CD14-positive monocyte (primary cell): ENCODE results near the gene DYNC1LI1. TPM values are rescaled to one million over a fixed set of nuclear protein-coding genes. Genes with fewer than 3 reads are reported as not detected.

Experiments used
- DNase-seq, 3 donors: peaks; one replicate each; pipeline ENCODE4 v3.0.0-alpha.2; 2011 to 2022
- H2AFZ ChIP-seq: 2 replicates; pipeline ENCODE4 v1.6.0; 2012; ENCODE audit warnings: mild to moderate bottlenecking, low read depth, low read length, inconsistent platforms; ENCODE audit not compliant: insufficient read depth, poor library complexity, severe bottlenecking
- H3K27ac ChIP-seq, 2 donors: 1 replicate in 1 of 2; 2 replicates in 1 of 2; pipeline ENCODE4 v1.5.1; 2012 to 2013; ENCODE audit warnings: low read length in 2 of 2, control low read depth in 1 of 2, inconsistent platforms in 1 of 2, low read depth in 1 of 2, mild to moderate bottlenecking in 1 of 2
- H3K27me3 ChIP-seq, 2 donors: one replicate each; pipeline versions ENCODE4 v1.6.0 to v1.6.1; 2011 to 2013; ENCODE audit warnings: low read length in 2 of 2; ENCODE audit not compliant: control insufficient read depth in 2 of 2, insufficient read depth in 2 of 2
- H3K36me3 ChIP-seq, 2 donors: replicated peaks in 1 of 2; 1 replicate in 1 of 2; 2 replicates in 1 of 2; pipeline versions ENCODE4 v1.5.1 to v1.6.1; 2012 to 2013; ENCODE audit warnings: low read length in 2 of 2, control low read depth in 1 of 2, inconsistent platforms in 1 of 2, mild to moderate bottlenecking in 1 of 2; ENCODE audit not compliant: insufficient read depth in 2 of 2, control insufficient read depth in 1 of 2
- H3K4me1 ChIP-seq, 2 donors: 1 replicate in 1 of 2; 2 replicates in 1 of 2; pipeline versions ENCODE4 v1.5.1 to v1.6.1; 2012 to 2013; ENCODE audit warnings: low read length in 2 of 2, control low read depth in 1 of 2, inconsistent platforms in 1 of 2, mild to moderate bottlenecking in 1 of 2, moderate library complexity in 1 of 2; ENCODE audit not compliant: insufficient read depth in 2 of 2, control insufficient read depth in 1 of 2
- H3K4me2 ChIP-seq: replicated peaks from 2 replicates; pipeline ENCODE3; 2012; ENCODE audit warnings: low read length, moderate library complexity, mild to moderate bottlenecking; ENCODE audit not compliant: poor library complexity, severe bottlenecking; ENCODE audit errors: extremely low read depth
- H3K4me3 ChIP-seq, 3 experiments: fragments of 200-600 bp in 1 of 3; sonication (generic) in 1 of 3; replicated peaks in 1 of 3; 1 replicate in 2 of 3; 2 replicates in 1 of 3; pipeline ENCODE4 v1.5.1; 2011 to 2013; ENCODE audit warnings: low read length in 3 of 3, mild to moderate bottlenecking in 3 of 3, control low read depth in 2 of 3, low read depth in 2 of 3, inconsistent platforms in 1 of 3, moderate library complexity in 1 of 3
- H3K79me2 ChIP-seq: 2 replicates; pipeline ENCODE4 v1.6.0; 2012; ENCODE audit warnings: mild to moderate bottlenecking, control low read depth, inconsistent platforms, low read length, moderate library complexity; ENCODE audit not compliant: insufficient read depth
- H3K9ac ChIP-seq: 2 replicates; pipeline ENCODE4 v1.6.0; 2017; ENCODE audit warnings: low read length, mild to moderate bottlenecking; ENCODE audit not compliant: insufficient read depth, poor library complexity, severe bottlenecking
- H3K9me3 ChIP-seq, 2 donors: replicated peaks in 1 of 2; 1 replicate in 1 of 2; 2 replicates in 1 of 2; pipeline versions ENCODE4 v1.5.1 to v1.6.1; 2012 to 2013; ENCODE audit warnings: low read length in 2 of 2, control low read depth in 1 of 2; ENCODE audit not compliant: control insufficient read depth in 1 of 2, insufficient read depth in 1 of 2
- H4K20me1 ChIP-seq: 2 replicates; pipeline ENCODE4 v1.6.0; 2012; ENCODE audit warnings: mild to moderate bottlenecking, low read length, control low read depth, moderate library complexity; ENCODE audit not compliant: insufficient read depth
- H3K27ac Mint-ChIP-seq, 7 donors: one replicate each; pipeline ENCODE4 v1.8.0; 2020; ENCODE audit warnings: mild to moderate bottlenecking in 7 of 7, mixed read lengths in 7 of 7, moderate library complexity in 6 of 7, inconsistent platforms in 2 of 7
- H3K27me3 Mint-ChIP-seq, 3 donors: one replicate each; pipeline ENCODE4 v1.8.0; 2021 to 2022; ENCODE audit warnings: low read depth in 3 of 3, mild to moderate bottlenecking in 3 of 3, mixed read lengths in 3 of 3, moderate library complexity in 3 of 3, inconsistent platforms in 1 of 3
- H3K36me3 Mint-ChIP-seq, 2 donors: one replicate each; pipeline ENCODE4 v1.8.0; 2020; ENCODE audit warnings: mixed read lengths in 2 of 2, inconsistent platforms in 1 of 2, mild to moderate bottlenecking in 1 of 2
- H3K4me1 Mint-ChIP-seq: one replicate; pipeline ENCODE4 v1.8.0; 2020; ENCODE audit warnings: mild to moderate bottlenecking, mixed read lengths
- H3K4me3 Mint-ChIP-seq, 2 donors: one replicate each; pipeline ENCODE4 v1.8.0; 2020; ENCODE audit warnings: mild to moderate bottlenecking in 2 of 2, mixed read lengths in 2 of 2, moderate library complexity in 1 of 2
- H3K9me3 Mint-ChIP-seq, 7 donors: one replicate each; pipeline ENCODE4 v1.8.0; 2020 to 2022; ENCODE audit warnings: mixed read lengths in 7 of 7, mild to moderate bottlenecking in 6 of 7, moderate library complexity in 6 of 7, inconsistent platforms in 2 of 7
- CTCF ChIP-seq: fragments of 200-600 bp; IDR thresholded peaks from one replicate; pipeline ENCODE4 v1.8.0; 2022; ENCODE audit warnings: antibody characterized with exemption, mild to moderate bottlenecking
- WGBS: methylation state at CpG from one replicate; pipeline ENCODE4 v1.1.5; 2013; ENCODE audit warnings: missing lambda C conversion rate; ENCODE audit not compliant: insufficient coverage; 5-methylcytosine and 5-hydroxymethylcytosine counted together
- intact Hi-C, 2 donors: fragments of 100-400 bp; cut with micrococcal nuclease; formaldehyde crosslinking; loops; one replicate each; pipeline versions ENCODE4 v1.15.0 to v1.15.1; 2023
- polyA plus RNA-seq, 3 donors: library from polyadenylated mRNA; depleted of rRNA in 1 of 3; unstranded in 2 of 3; stranded (reverse) in 1 of 3; fragments of 300-500 nt in 2 of 3; fragments of >200 nt in 1 of 3; fragmentation: Illumina TruSeq in 2 of 3; gene quantifications; 1 replicate in 2 of 3; 2 replicates in 1 of 3; pipeline ENCODE4 v1.2.3, GENCODE V29; 2012 to 2021

Gene DYNC1LI1
- polyA plus RNA-seq, 3 donors = 23.5 to 50.1 (median 46.8) TPM

DNA sequence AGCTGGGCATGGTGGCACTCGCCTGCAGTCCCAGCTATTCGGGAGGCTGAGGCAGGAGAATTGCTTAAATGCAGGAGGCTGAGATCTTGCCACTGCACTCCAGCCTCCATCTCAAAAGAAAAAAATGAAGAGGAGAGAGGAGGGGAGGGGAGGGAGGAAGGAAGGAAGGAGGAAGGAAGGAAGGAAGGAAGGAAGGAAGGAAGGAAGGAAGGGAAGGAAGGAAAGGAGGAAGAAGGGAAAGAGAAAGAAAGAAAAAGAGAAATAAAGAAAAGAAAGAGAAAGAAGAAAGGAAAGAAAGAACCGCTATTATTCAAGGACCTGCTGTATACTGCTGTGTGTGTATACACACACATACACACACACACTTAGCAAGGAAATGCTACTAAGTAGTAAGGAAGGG is 35.6 kb upstream of the DYNC1LI1 start:
- H3K4me3 Mint-ChIP-seq = no peak overlapping the region

DNA sequence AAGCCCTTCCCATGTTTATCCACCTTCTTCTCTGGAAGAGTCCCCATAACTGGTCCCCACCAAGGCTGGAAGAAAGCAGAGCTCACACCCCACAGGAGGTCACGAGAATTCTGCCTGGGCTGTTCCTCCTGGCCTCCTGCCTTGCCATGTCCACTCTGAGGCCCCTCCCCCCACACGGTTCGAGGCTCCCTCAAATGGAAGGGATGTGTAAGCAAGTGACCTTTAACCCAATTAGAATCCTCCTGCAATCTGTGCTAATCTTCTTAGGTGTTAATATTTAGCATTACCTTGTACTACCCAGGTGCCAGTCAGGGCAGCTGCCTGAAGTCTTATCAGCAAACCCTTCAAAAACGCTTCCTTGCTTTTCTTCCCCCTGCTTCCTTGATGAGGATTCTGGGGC is 32.4 kb upstream of the DYNC1LI1 start:
- H3K27ac Mint-ChIP-seq = no peak overlapping the region
- H3K4me3 Mint-ChIP-seq = no peak overlapping the region
- H3K27me3 Mint-ChIP-seq = peaks cover 0 to 4% (median 2%) of the 10 kb centered on the region in 3 donors
- no peak for DNase-seq
- WGBS = no CpG with 5 or more reads among the region's 4 CpGs
- Histone ChIP-seq H3K79me2 (no peaks in the 10 kb centered on the region), H3K9me3 (no peaks in the 10 kb centered on the region), H3K27me3 (no peaks in the 10 kb centered on the region), H3K4me1 (no peaks in the 10 kb centered on the region), H3K4me3 (no peak overlapping the region), H3K4me2 (no peak overlapping the region), H3K9ac (no peak overlapping the region), H3K36me3 (no peaks in the 10 kb centered on the region), H4K20me1 (no peaks in the 10 kb centered on the region), H3K27ac (no peak overlapping the region), H2AFZ (no peak overlapping the region)
- peaks cover under 1% of the 10 kb centered on the region for H3K4me1 Mint-ChIP-seq
- intact Hi-C loops = no loop called here
- H3K36me3 Mint-ChIP-seq = no peaks in the 10 kb centered on the region
- no peak for TF ChIP-seq CTCF
- peaks cover 0 to 3% (median 0%) of the 10 kb centered on the region in 7 donors for H3K9me3 Mint-ChIP-seq

More for the DNA sequence above, 35.6 kb upstream of the DYNC1LI1 start:
- H3K9me3 ChIP-seq = no peaks in the 10 kb centered on the region
- H3K27me3 ChIP-seq = no peaks in the 10 kb centered on the region
- no peak overlapping the region for H2AFZ ChIP-seq
- no peaks in the 10 kb centered on the region for H3K36me3 ChIP-seq
- Mint-ChIP-seq H3K9me3 (peaks cover 0 to 2% (median 0%) of the 10 kb centered on the region in 7 donors), H3K4me1 (no peaks in the 10 kb centered on the region), H3K27ac (no peak overlapping the region), H3K27me3 (peaks cover 0 to 4% (median 0%) of the 10 kb centered on the region in 3 donors), H3K36me3 (no peaks in the 10 kb centered on the region)
- no peaks in the 10 kb centered on the region for H4K20me1 ChIP-seq
- H3K4me1 ChIP-seq = no peaks in the 10 kb centered on the region
- intact Hi-C loops = no loop called here
- H3K4me3 ChIP-seq = no peak overlapping the region
- no peak for DNase-seq
- no CpG with 5 or more reads among the region's 3 CpGs for WGBS
- H3K27ac ChIP-seq = no peak overlapping the region
- TF ChIP-seq CTCF = no peak
- no peaks in the 10 kb centered on the region for H3K79me2 ChIP-seq
- no peak overlapping the region for H3K4me2 ChIP-seq
- H3K9ac ChIP-seq = no peak overlapping the region
